Spleen (tissue), 11 donors: ENCODE measurements around the gene FRMPD3. TPM values are rescaled to one million over a fixed set of nuclear protein-coding genes. Genes with fewer than 3 reads are reported as not detected.

Source experiments
- DNase-seq: peaks from one replicate; pipeline ENCODE4 v3.0.0-alpha.2; 2020
- H3K27ac ChIP-seq, 8 donors: fragments of 200-600 bp; sonication (generic) in 7 of 8; 1 replicate in 4 of 8; 2 replicates in 4 of 8; pipeline versions ENCODE4 v1.5.0 to v1.8.0; 2016 to 2021; ENCODE audit warnings: inconsistent platforms in 4 of 8, mild to moderate bottlenecking in 4 of 8, moderate library complexity in 1 of 8
- H3K27me3 ChIP-seq, 7 donors: fragments of 200-600 bp; sonication (generic) in 6 of 7; replicated peaks in 1 of 7; 1 replicate in 4 of 7; 2 replicates in 3 of 7; pipeline versions ENCODE4 v1.5.0 to v1.8.0; 2016 to 2021; ENCODE audit warnings: inconsistent platforms in 3 of 7, mild to moderate bottlenecking in 1 of 7
- H3K36me3 ChIP-seq, 6 donors: fragments of 200-600 bp; sonication (generic) in 5 of 6; 1 replicate in 4 of 6; 2 replicates in 2 of 6; pipeline versions ENCODE4 v1.5.0 to v1.8.0; 2016 to 2021; ENCODE audit warnings: inconsistent platforms in 2 of 6
- H3K4me1 ChIP-seq, 6 donors: fragments of 200-600 bp; sonication (generic) in 5 of 6; 1 replicate in 3 of 6; 2 replicates in 3 of 6; pipeline versions ENCODE4 v1.5.0 to v1.8.0; 2016 to 2021; ENCODE audit warnings: inconsistent platforms in 3 of 6
- H3K4me3 ChIP-seq, 8 donors: fragments of 200-600 bp; sonication (generic) in 7 of 8; 1 replicate in 4 of 8; 2 replicates in 4 of 8; pipeline versions ENCODE4 v1.5.0 to v1.8.0; 2016 to 2021; ENCODE audit warnings: inconsistent platforms in 4 of 8, mild to moderate bottlenecking in 4 of 8, moderate library complexity in 2 of 8
- H3K9me3 ChIP-seq, 8 donors: fragments of 200-600 bp; sonication (generic) in 7 of 8; 1 replicate in 4 of 8; 2 replicates in 4 of 8; pipeline versions ENCODE4 v1.5.0 to v1.8.0; 2016 to 2021; ENCODE audit warnings: inconsistent platforms in 4 of 8
- POLR2A ChIP-seq, 3 donors: fragments of 450-650 bp; IDR thresholded peaks; one replicate each; pipeline ENCODE4 v1.5.1; 2017; ENCODE audit warnings: antibody characterized with exemption in 3 of 3, mild to moderate bottlenecking in 1 of 3
- POLR2AphosphoS5 ChIP-seq, 3 donors: sonication (generic); formaldehyde crosslinking; IDR thresholded peaks; one replicate each; pipeline ENCODE4 v1.5.1; 2017; ENCODE audit warnings: antibody characterized with exemption in 3 of 3
- WGBS, 5 donors: extraction: QIAGEN DNeasy Blood & Tissue Kit in 3 of 5; methylation state at CpG; one replicate each; pipeline versions ENCODE4 v1.1.5 to v1.1.7; 2013 to 2018; 5-methylcytosine and 5-hydroxymethylcytosine counted together
- intact Hi-C: fragments of 100-400 bp; cut with DNase I; formaldehyde crosslinking; loops from one replicate; pipeline ENCODE4 v1.15.0; 2023; ENCODE audit warnings: low total_unique reads
- polyA plus RNA-seq, 3 donors: library from polyadenylated mRNA; stranded (reverse); fragments of 200-250 nt; gene quantifications; one replicate each; pipeline ENCODE4 v1.2.1, GENCODE V29; 2013
- total RNA-seq, 7 donors: library from RNA; depleted of rRNA in 3 of 7; stranded (reverse); fragments of >200 nt in 3 of 7; fragmentation: NEBNext Ultra II Directional in 4 of 7; extraction: Animal tissue kit (Norgen Biotek cat#: 25700) in 4 of 7; gene quantifications; one replicate each; pipeline versions ENCODE4 v1.1.0 to v1.2.1, GENCODE V29; 2016 to 2021
- TF ChIP-seq, protein P1 (sequence below), 11 experiments: fragments of 200-600 bp in 7 of 11; fragments of 450-650 bp in 4 of 11; sonication (generic) in 4 of 11; IDR thresholded peaks in 8 of 11; conservative IDR thresholded peaks in 3 of 11; 1 replicate in 7 of 11; 2 replicates in 4 of 11; pipeline versions ENCODE4 v1.4.0 to v1.8.0; 2016 to 2021; ENCODE audit warnings: antibody characterized with exemption in 11 of 11, inconsistent platforms in 4 of 11, mild to moderate bottlenecking in 1 of 11
- donor health status: healthy with polysubstance abuse.
- donor health status: DM: no; HTN: no; CAD: no; lungs with moderate emphysema.
- donor health status: DM: no; HTN: no; CAD: no.
- donor health status: Bipolar disorder and iron deficiency.
- donor health status: healthy.
- donor health status: DM: no; HTN: no; CAD: no.
- donor health status: DM: yes; HTN: yes; CAD: no.

The FRMPD3 gene
- total and polyA plus RNA-seq, 10 donors = 0.03 to 0.51 (median 0.28) TPM

DNA sequence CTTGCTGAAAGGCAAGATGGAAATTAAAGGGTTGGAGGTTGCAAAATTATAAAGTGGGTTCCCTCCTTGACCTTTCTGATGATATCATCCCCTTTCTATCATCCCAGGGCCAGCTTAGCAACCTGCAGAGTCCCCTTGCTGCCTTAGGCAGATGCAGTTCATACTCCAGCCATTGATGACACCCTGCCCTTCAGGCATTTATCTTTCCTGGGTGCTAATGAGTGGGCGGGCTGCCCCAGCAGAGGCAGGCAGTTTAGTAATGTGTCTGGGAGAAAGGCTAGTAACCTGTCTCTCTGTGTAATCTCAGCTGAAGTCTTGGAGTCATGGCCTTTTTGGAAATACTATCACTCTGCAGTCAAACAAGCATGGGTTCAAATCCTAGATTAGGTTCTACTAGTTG is 3.8 kb upstream of the FRMPD3 start:
- no peak for TF ChIP-seq POLR2AphosphoS5 (IDR thresholded peaks at IDR 0.05)
- TF ChIP-seq POLR2A (IDR thresholded peaks at IDR 0.05) = no peak
- TF ChIP-seq, protein P1, sequence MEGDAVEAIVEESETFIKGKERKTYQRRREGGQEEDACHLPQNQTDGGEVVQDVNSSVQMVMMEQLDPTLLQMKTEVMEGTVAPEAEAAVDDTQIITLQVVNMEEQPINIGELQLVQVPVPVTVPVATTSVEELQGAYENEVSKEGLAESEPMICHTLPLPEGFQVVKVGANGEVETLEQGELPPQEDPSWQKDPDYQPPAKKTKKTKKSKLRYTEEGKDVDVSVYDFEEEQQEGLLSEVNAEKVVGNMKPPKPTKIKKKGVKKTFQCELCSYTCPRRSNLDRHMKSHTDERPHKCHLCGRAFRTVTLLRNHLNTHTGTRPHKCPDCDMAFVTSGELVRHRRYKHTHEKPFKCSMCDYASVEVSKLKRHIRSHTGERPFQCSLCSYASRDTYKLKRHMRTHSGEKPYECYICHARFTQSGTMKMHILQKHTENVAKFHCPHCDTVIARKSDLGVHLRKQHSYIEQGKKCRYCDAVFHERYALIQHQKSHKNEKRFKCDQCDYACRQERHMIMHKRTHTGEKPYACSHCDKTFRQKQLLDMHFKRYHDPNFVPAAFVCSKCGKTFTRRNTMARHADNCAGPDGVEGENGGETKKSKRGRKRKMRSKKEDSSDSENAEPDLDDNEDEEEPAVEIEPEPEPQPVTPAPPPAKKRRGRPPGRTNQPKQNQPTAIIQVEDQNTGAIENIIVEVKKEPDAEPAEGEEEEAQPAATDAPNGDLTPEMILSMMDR (IDR thresholded peaks at IDR 0.05 in 8 of 11, conservative IDR thresholded peaks at IDR 0.05 in 3 of 11) = no peak
- peaks cover 0 to 57% (median 27%) of the 10 kb centered on the region in 7 donors for H3K27me3 ChIP-seq
- DNase-seq = no peak
- WGBS, 5 donors = 60 to 88% (median 73%) methylated on average over 1 of the region's 1 CpG
- H3K4me3 ChIP-seq = no peak overlapping the region
- peaks cover 0 to 16% (median 2%) of the 10 kb centered on the region in 6 donors for H3K4me1 ChIP-seq
- no peak overlapping the region for H3K27ac ChIP-seq
- H3K9me3 ChIP-seq = no peaks in the 10 kb centered on the region
- H3K36me3 ChIP-seq = no peaks in the 10 kb centered on the region
- intact Hi-C loops = no loop called here

DNA sequence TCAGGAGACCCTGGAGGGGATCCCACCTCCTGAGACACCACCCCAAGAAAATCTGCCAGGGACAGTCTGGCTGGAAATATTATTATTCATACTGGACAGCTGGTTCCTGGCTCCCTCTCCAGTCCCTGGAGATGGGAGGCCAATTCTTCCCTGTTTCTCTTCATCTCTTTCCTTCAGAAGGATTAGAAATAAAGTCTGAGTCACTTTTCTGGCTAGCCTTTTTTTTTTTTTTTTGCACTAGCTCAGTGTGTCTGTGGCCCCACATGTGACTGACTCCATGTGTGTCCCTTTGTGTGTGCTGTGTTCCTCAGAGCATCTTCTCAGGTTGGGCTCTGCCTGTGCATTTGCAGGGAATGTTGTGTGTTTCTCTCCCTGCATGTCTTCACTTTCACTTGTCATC is 1.8 kb upstream of the FRMPD3 start:
- Histone ChIP-seq H3K27me3 (peaks cover 0 to 77% (median 35%) of the 10 kb centered on the region in 7 donors), H3K4me3 (no peak overlapping the region), H3K4me1 (peaks cover 0 to 24% (median 7%) of the 10 kb centered on the region in 6 donors), H3K9me3 (no peaks in the 10 kb centered on the region), H3K36me3 (no peaks in the 10 kb centered on the region), H3K27ac (no peak overlapping the region)
- intact Hi-C loops = no loop called here
- no peak for DNase-seq
- no peak for TF ChIP-seq POLR2A (IDR thresholded peaks at IDR 0.05)
- no peak for TF ChIP-seq POLR2AphosphoS5 (IDR thresholded peaks at IDR 0.05)
- TF ChIP-seq, protein P1 (IDR thresholded peaks at IDR 0.05 in 8 of 11, conservative IDR thresholded peaks at IDR 0.05 in 3 of 11) = no peak

GRCh38 chrX:107448625-107448997 is 841 bp upstream of the FRMPD3 start:
- H3K27ac ChIP-seq = no peak overlapping the region
- DNase-seq = no peak
- 6 to 37% (median 23%) methylated on average over 2 to 6 of the region's 6 CpGs for WGBS, 5 donors
- no peaks in the 10 kb centered on the region for H3K36me3 ChIP-seq
- H3K4me3 ChIP-seq = peak overlapping the region in 3 of 8 donors; percentile 23 to 69 (median 42)
- H3K9me3 ChIP-seq = no peaks in the 10 kb centered on the region
- TF ChIP-seq, protein P1 (IDR thresholded peaks at IDR 0.05 in 8 of 11, conservative IDR thresholded peaks at IDR 0.05 in 3 of 11) = no peak
- TF ChIP-seq POLR2AphosphoS5 (IDR thresholded peaks at IDR 0.05) (no peak), POLR2A (IDR thresholded peaks at IDR 0.05) (no peak)
- H3K4me1 ChIP-seq = peaks cover 0 to 24% (median 7%) of the 10 kb centered on the region in 6 donors
- intact Hi-C loops = no loop called here
- H3K27me3 ChIP-seq = peaks cover 0 to 85% (median 36%) of the 10 kb centered on the region in 7 donors

DNA sequence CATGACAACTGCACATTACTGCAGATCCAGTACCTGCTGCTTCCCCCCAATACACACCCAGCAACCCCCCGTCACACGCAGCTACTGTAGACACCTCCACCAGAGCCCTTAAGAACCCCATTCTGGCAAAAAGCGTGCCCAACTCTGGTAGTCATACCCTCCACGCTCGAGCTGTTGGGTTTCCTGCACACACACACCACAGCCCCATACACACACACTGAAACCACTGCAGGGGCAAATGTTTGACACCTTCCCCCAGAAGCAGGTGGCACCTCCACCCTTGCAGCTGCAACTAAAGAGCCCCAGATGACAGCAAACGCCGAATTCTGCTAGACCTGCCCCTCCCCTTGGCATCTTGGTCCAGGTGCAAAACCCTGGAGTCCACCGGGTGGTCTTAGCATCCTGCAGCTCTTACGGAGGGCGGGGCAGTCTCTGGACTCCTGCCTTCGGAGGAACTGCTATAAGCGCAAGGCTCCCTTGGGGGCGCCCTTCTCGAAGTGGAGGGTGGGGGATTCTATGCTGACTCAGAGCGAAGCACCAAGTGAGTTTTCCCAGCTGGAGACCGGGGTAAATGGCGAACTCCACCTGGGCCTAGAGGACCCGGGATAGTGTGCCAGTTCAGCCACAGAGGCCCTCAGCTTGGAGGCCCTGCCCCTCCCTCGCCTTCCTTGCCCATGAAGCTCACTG is 1.5 kb downstream of the FRMPD3 start:
- WGBS, 5 donors = 6 to 27% (median 23%) methylated on average over 8 to 19 of the region's 19 CpGs
- peaks cover 0 to 81% (median 36%) of the 10 kb centered on the region in 7 donors for H3K27me3 ChIP-seq
- intact Hi-C loops = no loop called here
- no peak for DNase-seq
- H3K4me1 ChIP-seq = peaks cover 0 to 24% (median 7%) of the 10 kb centered on the region in 6 donors
- H3K9me3 ChIP-seq = no peaks in the 10 kb centered on the region
- TF ChIP-seq POLR2A (IDR thresholded peaks at IDR 0.05) (no peak), POLR2AphosphoS5 (IDR thresholded peaks at IDR 0.05) (no peak)
- TF ChIP-seq, protein P1 (IDR thresholded peaks at IDR 0.05 in 8 of 11, conservative IDR thresholded peaks at IDR 0.05 in 3 of 11) = no peak
- H3K4me3 ChIP-seq = peak overlapping the region in 1 of 8 donors; percentile 69
- H3K27ac ChIP-seq = no peak overlapping the region
- no peaks in the 10 kb centered on the region for H3K36me3 ChIP-seq
